Neural cell (in vitro differentiated cells): ENCODE results near the gene IVNS1ABP.

Experiments
- EP300 ChIP-seq: fragments of 450-650 bp; conservative IDR thresholded peaks from 2 replicates; pipeline ENCODE4 v1.6.1; 2014; ENCODE audit warnings: antibody characterized with exemption, mild to moderate bottlenecking, moderate library complexity; ENCODE audit not compliant: poor library complexity, severe bottlenecking
- EZH2 ChIP-seq: fragments of 200-600, 300-800 bp; shearing (Covaris generic), sonication (generic); IDR thresholded peaks from 2 replicates; pipeline ENCODE4 v1.6.1; 2014; ENCODE audit warnings: antibody characterized with exemption, low read length, borderline replicate concordance, mild to moderate bottlenecking; ENCODE audit not compliant: insufficient read depth, poor library complexity, severe bottlenecking
- POLR2AphosphoS5 ChIP-seq: IDR thresholded peaks from 2 replicates; pipeline ENCODE4 v1.6.1; 2012
- SMC3 ChIP-seq: fragments of 450-650 bp; conservative IDR thresholded peaks from 2 replicates; pipeline ENCODE4 v1.6.1; 2014; ENCODE audit warnings: antibody characterized with exemption, mild to moderate bottlenecking, moderate library complexity; ENCODE audit not compliant: poor library complexity
- TF ChIP-seq, protein P1 (sequence below): fragments of 450-650 bp; IDR thresholded peaks from 2 replicates; pipeline ENCODE4 v1.5.1; 2014; ENCODE audit warnings: antibody characterized with exemption, mild to moderate bottlenecking, moderate library complexity; ENCODE audit not compliant: poor library complexity, severe bottlenecking
- TF ChIP-seq, protein P2 (sequence below): IDR thresholded peaks from 2 replicates; pipeline ENCODE4 v1.6.1; 2012; ENCODE audit warnings: borderline replicate concordance

DNA sequence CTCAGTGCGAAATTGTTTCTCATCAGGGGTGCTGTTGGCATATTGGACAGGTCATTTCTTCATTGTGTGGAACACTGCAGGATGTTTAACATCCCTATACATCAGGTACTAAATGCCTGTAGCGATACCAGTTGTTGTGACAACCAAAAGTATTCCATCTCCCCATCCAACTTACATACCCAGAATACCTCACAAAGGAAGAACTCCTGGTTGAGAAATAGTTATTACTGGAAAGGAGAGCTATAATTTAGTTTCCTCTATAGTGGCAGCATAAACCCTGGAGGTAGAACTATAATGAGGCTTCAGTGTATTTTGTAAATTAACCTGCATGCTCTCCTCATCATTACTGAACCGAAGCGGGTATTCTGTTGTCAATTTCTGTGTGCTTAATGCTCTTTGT lies 45.1 kb downstream of the IVNS1ABP start:
- peak; percentile 77 for TF ChIP-seq POLR2AphosphoS5
- TF ChIP-seq, protein P1, sequence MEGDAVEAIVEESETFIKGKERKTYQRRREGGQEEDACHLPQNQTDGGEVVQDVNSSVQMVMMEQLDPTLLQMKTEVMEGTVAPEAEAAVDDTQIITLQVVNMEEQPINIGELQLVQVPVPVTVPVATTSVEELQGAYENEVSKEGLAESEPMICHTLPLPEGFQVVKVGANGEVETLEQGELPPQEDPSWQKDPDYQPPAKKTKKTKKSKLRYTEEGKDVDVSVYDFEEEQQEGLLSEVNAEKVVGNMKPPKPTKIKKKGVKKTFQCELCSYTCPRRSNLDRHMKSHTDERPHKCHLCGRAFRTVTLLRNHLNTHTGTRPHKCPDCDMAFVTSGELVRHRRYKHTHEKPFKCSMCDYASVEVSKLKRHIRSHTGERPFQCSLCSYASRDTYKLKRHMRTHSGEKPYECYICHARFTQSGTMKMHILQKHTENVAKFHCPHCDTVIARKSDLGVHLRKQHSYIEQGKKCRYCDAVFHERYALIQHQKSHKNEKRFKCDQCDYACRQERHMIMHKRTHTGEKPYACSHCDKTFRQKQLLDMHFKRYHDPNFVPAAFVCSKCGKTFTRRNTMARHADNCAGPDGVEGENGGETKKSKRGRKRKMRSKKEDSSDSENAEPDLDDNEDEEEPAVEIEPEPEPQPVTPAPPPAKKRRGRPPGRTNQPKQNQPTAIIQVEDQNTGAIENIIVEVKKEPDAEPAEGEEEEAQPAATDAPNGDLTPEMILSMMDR = no peak
- TF ChIP-seq SMC3 = no peak
- TF ChIP-seq EP300 = peak; percentile 27
- TF ChIP-seq, protein P2, sequence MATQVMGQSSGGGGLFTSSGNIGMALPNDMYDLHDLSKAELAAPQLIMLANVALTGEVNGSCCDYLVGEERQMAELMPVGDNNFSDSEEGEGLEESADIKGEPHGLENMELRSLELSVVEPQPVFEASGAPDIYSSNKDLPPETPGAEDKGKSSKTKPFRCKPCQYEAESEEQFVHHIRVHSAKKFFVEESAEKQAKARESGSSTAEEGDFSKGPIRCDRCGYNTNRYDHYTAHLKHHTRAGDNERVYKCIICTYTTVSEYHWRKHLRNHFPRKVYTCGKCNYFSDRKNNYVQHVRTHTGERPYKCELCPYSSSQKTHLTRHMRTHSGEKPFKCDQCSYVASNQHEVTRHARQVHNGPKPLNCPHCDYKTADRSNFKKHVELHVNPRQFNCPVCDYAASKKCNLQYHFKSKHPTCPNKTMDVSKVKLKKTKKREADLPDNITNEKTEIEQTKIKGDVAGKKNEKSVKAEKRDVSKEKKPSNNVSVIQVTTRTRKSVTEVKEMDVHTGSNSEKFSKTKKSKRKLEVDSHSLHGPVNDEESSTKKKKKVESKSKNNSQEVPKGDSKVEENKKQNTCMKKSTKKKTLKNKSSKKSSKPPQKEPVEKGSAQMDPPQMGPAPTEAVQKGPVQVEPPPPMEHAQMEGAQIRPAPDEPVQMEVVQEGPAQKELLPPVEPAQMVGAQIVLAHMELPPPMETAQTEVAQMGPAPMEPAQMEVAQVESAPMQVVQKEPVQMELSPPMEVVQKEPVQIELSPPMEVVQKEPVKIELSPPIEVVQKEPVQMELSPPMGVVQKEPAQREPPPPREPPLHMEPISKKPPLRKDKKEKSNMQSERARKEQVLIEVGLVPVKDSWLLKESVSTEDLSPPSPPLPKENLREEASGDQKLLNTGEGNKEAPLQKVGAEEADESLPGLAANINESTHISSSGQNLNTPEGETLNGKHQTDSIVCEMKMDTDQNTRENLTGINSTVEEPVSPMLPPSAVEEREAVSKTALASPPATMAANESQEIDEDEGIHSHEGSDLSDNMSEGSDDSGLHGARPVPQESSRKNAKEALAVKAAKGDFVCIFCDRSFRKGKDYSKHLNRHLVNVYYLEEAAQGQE = no peak
- no peak for TF ChIP-seq EZH2
